HepG2 (cell line): ENCODE measurements around the gene ZMPSTE24. TPM values are rescaled to one million over a fixed set of nuclear protein-coding genes. Genes with fewer than 3 reads are reported as not detected.

ENCODE experiments used
- ATF1 ChIP-seq: IDR thresholded peaks from 2 replicates; pipeline ENCODE4 v1.6.1; 2016; ENCODE audit warnings: mild to moderate bottlenecking, control low read depth
- CEBPB ChIP-seq: IDR thresholded peaks from 2 replicates; pipeline ENCODE4 v1.6.1; 2011; ENCODE audit warnings: low read depth, low read length, improper control_type of control experiment, borderline replicate concordance
- HOXA9 ChIP-seq: sonication (generic); formaldehyde crosslinking; IDR thresholded peaks from 2 replicates; pipeline ENCODE4 v1.8.1; 2022; ENCODE audit warnings: missing genetic modification reagents, mild to moderate bottlenecking, moderate library complexity, borderline replicate concordance
- KDM4B ChIP-seq: sonication (generic); formaldehyde crosslinking; IDR thresholded peaks from 2 replicates; pipeline ENCODE4 v1.4.0; 2020; ENCODE audit warnings: missing genetic modification reagents
- KLF9 ChIP-seq: IDR thresholded peaks from 2 replicates; pipeline ENCODE4 v1.6.1; 2016; ENCODE audit warnings: low read depth
- PHB2 ChIP-seq: fragments of 450-650 bp; IDR thresholded peaks from 2 replicates; pipeline ENCODE4 v1.6.1; 2018; ENCODE audit not compliant: partially characterized antibody
- SIN3B ChIP-seq: fragments of 150-350 bp; IDR thresholded peaks from 2 replicates; pipeline ENCODE4 v1.6.1; 2014; ENCODE audit warnings: low read length
- SIX1 ChIP-seq: sonication (generic); formaldehyde crosslinking; IDR thresholded peaks from 2 replicates; pipeline ENCODE4 v1.4.0; 2020; ENCODE audit warnings: missing genetic modification reagents, borderline replicate concordance
- TAF15 ChIP-seq: fragments of 200-400 bp; formaldehyde crosslinking; IDR thresholded peaks from one replicate; pipeline ENCODE4 v1.6.1; 2018; ENCODE audit warnings: mild to moderate bottlenecking, low read depth, low read length; ENCODE audit not compliant: poor library complexity, severe bottlenecking
- U2AF1 ChIP-seq: fragments of 200-400 bp; formaldehyde crosslinking; optimal IDR thresholded peaks from 2 replicates; pipeline ENCODE3; 2017; ENCODE audit warnings: mild to moderate bottlenecking, low read depth, low read length
- UBTF ChIP-seq: sonication (generic); formaldehyde crosslinking; IDR thresholded peaks from 2 replicates; pipeline ENCODE4 v1.4.0; 2020; ENCODE audit warnings: mild to moderate bottlenecking, missing genetic modification reagents
- YEATS4 ChIP-seq: sonication (generic); formaldehyde crosslinking; IDR thresholded peaks from 2 replicates; pipeline ENCODE4 v1.4.0; 2020; ENCODE audit warnings: missing genetic modification reagents, borderline replicate concordance
- ZMYM4 ChIP-seq: sonication (generic); formaldehyde crosslinking; IDR thresholded peaks from 2 replicates; pipeline ENCODE4 v1.8.1; 2023; ENCODE audit warnings: mild to moderate bottlenecking, missing genetic modification reagents
- ZNF331 ChIP-seq: sonication (generic); formaldehyde crosslinking; IDR thresholded peaks from 2 replicates; pipeline ENCODE4 v1.4.0; 2020; ENCODE audit warnings: missing genetic modification reagents
- ZNF546 ChIP-seq: sonication (generic); formaldehyde crosslinking; conservative IDR thresholded peaks from 2 replicates; pipeline ENCODE4 v1.8.1; 2023; ENCODE audit warnings: mild to moderate bottlenecking, missing genetic modification reagents
- ZNF615 ChIP-seq: sonication (generic); formaldehyde crosslinking; IDR thresholded peaks from 2 replicates; pipeline ENCODE4 v1.5.0; 2020; ENCODE audit warnings: mild to moderate bottlenecking, missing genetic modification reagents, borderline replicate concordance
- ZNF775 ChIP-seq: sonication (generic); formaldehyde crosslinking; IDR thresholded peaks from 2 replicates; pipeline ENCODE4 v1.4.0; 2020; ENCODE audit warnings: missing genetic modification reagents, mild to moderate bottlenecking, moderate library complexity, borderline replicate concordance
- ZNF879 ChIP-seq: sonication (generic); formaldehyde crosslinking; IDR thresholded peaks from 2 replicates; pipeline ENCODE4 v1.8.1; 2023; ENCODE audit warnings: missing genetic modification reagents
- ZSCAN25 ChIP-seq: sonication (generic); formaldehyde crosslinking; IDR thresholded peaks from 2 replicates; pipeline ENCODE4 v1.8.0; 2022; ENCODE audit warnings: mild to moderate bottlenecking, missing genetic modification reagents
- ZSCAN9 ChIP-seq: IDR thresholded peaks from 2 replicates; pipeline ENCODE4 v1.6.1; 2016; ENCODE audit warnings: borderline replicate concordance
- polyA plus RNA-seq, 8 experiments: library from polyadenylated mRNA; depleted of rRNA in 3 of 8; stranded (reverse) in 7 of 8; unstranded in 1 of 8; fragments of >200 nt; fragmentation: Illumina TruSeq in 4 of 8; extraction: Trizol in 4 of 8; gene quantifications; 2 replicates each; pipeline versions ENCODE4 v1.2.1 to v1.2.3, GENCODE V29; 2011 to 2016; ENCODE audit warnings: low read depth in 4 of 8, missing spikeins in 1 of 8, mixed read lengths in 1 of 8; ENCODE audit not compliant: insufficient read depth in 1 of 8
- total RNA-seq, 5 experiments: library from RNA; depleted of rRNA; stranded (reverse); fragments of >200 nt; fragmentation: Illumina TruSeq; extraction: Trizol; gene quantifications; 2 replicates each; pipeline ENCODE4 v1.2.3, GENCODE V29; 2016; ENCODE audit warnings: low read depth in 1 of 5
- TF ChIP-seq, protein P1 (sequence below): sonication (generic); formaldehyde crosslinking; IDR thresholded peaks from 2 replicates; pipeline ENCODE4 v1.5.1; 2020; ENCODE audit warnings: mild to moderate bottlenecking, moderate library complexity, missing genetic modification reagents
- TF ChIP-seq, protein P2 (sequence below), 2 experiments: sonication (generic) in 1 of 2; formaldehyde crosslinking in 1 of 2; IDR thresholded peaks; 2 replicates each; pipeline versions ENCODE4 v1.4.0 to v1.6.1; 2016 to 2020; ENCODE audit warnings: borderline replicate concordance in 1 of 2, low read depth in 1 of 2, mild to moderate bottlenecking in 1 of 2, missing genetic modification reagents in 1 of 2
- TF ChIP-seq, protein P3 (sequence below): sonication (generic); formaldehyde crosslinking; IDR thresholded peaks from 2 replicates; pipeline ENCODE4 v1.4.0; 2020; ENCODE audit warnings: missing genetic modification reagents

Gene ZMPSTE24
- total and polyA plus RNA-seq, 2 of the 13 experiments (the other 11 are each of a cell fraction or from before 2014, with no cell fraction given) = 13.6 to 60.2 TPM

DNA sequence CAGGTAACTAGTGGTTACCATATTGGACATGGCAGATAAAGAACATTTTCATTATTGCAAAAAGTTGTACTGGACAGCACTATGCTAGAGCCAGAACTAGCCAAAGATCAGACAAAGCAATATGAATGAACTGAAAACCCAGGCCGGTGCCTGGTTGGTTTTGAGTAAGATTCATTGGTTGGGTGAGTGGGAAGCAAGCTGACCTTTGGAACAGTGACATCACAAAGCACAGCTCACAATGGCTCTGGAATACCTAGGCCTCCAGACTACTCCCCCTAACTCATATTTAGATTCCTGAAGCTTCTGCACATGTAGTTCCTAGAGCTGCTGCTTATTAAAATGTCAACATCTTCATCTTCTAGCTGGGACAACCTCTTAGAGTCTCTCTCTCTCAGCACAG lies 10.4 kb upstream of the ZMPSTE24 start, which contains the start of gene TMCO2 (continued):
- TF ChIP-seq ZSCAN9 (CRISPR knock-in tag) (no peak), UBTF (CRISPR knock-in tag) (no peak), TAF15 (no peak), U2AF1 (no peak), CEBPB (no peak), ZNF775 (CRISPR knock-in tag) (no peak), HOXA9 (CRISPR knock-in tag) (no peak), YEATS4 (no peak), ZNF879 (no peak), ZNF615 (CRISPR knock-in tag) (no peak), KDM4B (CRISPR knock-in tag) (no peak), SIN3B (no peak), ZNF546 (CRISPR knock-in tag) (no peak), KLF9 (CRISPR knock-in tag) (no peak), ATF1 (CRISPR knock-in tag) (peak; percentile 54), ZMYM4 (CRISPR knock-in tag) (0 out of 2 replicates have a peak, but pooled peaks have one; percentile 44), ZNF331 (CRISPR knock-in tag) (peak; percentile 55; the same call in 1 of the 2 replicates), SIX1 (no peak), ZSCAN25 (CRISPR knock-in tag) (no peak), PHB2 (no peak)
- TF ChIP-seq, protein P1, sequence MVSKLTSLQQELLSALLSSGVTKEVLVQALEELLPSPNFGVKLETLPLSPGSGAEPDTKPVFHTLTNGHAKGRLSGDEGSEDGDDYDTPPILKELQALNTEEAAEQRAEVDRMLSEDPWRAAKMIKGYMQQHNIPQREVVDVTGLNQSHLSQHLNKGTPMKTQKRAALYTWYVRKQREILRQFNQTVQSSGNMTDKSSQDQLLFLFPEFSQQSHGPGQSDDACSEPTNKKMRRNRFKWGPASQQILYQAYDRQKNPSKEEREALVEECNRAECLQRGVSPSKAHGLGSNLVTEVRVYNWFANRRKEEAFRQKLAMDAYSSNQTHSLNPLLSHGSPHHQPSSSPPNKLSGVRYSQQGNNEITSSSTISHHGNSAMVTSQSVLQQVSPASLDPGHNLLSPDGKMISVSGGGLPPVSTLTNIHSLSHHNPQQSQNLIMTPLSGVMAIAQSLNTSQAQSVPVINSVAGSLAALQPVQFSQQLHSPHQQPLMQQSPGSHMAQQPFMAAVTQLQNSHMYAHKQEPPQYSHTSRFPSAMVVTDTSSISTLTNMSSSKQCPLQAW (CRISPR knock-in tag) = 0 out of 2 replicates have a peak, but pooled peaks have one; percentile 20
- TF ChIP-seq, protein P2, sequence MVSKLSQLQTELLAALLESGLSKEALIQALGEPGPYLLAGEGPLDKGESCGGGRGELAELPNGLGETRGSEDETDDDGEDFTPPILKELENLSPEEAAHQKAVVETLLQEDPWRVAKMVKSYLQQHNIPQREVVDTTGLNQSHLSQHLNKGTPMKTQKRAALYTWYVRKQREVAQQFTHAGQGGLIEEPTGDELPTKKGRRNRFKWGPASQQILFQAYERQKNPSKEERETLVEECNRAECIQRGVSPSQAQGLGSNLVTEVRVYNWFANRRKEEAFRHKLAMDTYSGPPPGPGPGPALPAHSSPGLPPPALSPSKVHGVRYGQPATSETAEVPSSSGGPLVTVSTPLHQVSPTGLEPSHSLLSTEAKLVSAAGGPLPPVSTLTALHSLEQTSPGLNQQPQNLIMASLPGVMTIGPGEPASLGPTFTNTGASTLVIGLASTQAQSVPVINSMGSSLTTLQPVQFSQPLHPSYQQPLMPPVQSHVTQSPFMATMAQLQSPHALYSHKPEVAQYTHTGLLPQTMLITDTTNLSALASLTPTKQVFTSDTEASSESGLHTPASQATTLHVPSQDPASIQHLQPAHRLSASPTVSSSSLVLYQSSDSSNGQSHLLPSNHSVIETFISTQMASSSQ (IDR thresholded peaks at IDR 0.05; ENCODE audit: low read depth) = no peak
- TF ChIP-seq, protein P2 (CRISPR knock-in tag; IDR thresholded peaks at IDR 0.05; ENCODE audit: borderline replicate concordance) = no peak
- TF ChIP-seq, protein P3, sequence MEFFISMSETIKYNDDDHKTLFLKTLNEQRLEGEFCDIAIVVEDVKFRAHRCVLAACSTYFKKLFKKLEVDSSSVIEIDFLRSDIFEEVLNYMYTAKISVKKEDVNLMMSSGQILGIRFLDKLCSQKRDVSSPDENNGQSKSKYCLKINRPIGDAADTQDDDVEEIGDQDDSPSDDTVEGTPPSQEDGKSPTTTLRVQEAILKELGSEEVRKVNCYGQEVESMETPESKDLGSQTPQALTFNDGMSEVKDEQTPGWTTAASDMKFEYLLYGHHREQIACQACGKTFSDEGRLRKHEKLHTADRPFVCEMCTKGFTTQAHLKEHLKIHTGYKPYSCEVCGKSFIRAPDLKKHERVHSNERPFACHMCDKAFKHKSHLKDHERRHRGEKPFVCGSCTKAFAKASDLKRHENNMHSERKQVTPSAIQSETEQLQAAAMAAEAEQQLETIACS (CRISPR knock-in tag) = no peak
